ENCODE measurements around the gene EPHA5.
"Not testable (repeated sequence)": the region's sequence is repeated elsewhere in the genome, so short reads cannot be mapped to it uniquely, and the experiment has no call there.

Gene EPHA5

GRCh38 chr4:65310586-65310985 lies 359.7 kb downstream of the EPHA5 start:
- no peak for ATAC-seq
- TF ChIP-seq TOX (CRISPR knock-in tag; IDR thresholded peaks at IDR 0.05; ENCODE audit: borderline replicate concordance) (no peak), ZNF8 (CRISPR knock-in tag; IDR thresholded peaks at IDR 0.05) (no peak), CSDC2 (CRISPR knock-in tag; IDR thresholded peaks at IDR 0.05) (no peak), ZFP3 (CRISPR knock-in tag; IDR thresholded peaks at IDR 0.05) (no peak), PPARA (CRISPR knock-in tag; IDR thresholded peaks at IDR 0.05; ENCODE audit: borderline replicate concordance) (no peak), RARB (CRISPR knock-in tag; IDR thresholded peaks at IDR 0.05) (no peak), OSR1 (CRISPR knock-in tag; IDR thresholded peaks at IDR 0.05) (no peak), CSRNP3 (CRISPR knock-in tag; IDR thresholded peaks at IDR 0.05) (no peak), GLIS3 (CRISPR knock-in tag; IDR thresholded peaks at IDR 0.05) (no peak), SNAI2 (CRISPR knock-in tag; IDR thresholded peaks at IDR 0.05) (no peak), ISL1 (CRISPR knock-in tag; IDR thresholded peaks at IDR 0.05) (no peak), CREB5 (CRISPR knock-in tag; IDR thresholded peaks at IDR 0.05; ENCODE audit: low read depth) (no peak), ZFP30 (CRISPR knock-in tag; IDR thresholded peaks at IDR 0.05) (no peak), ARNTL (CRISPR knock-in tag; IDR thresholded peaks at IDR 0.05; ENCODE audit: borderline replicate concordance, low read depth) (no peak)
- TF ChIP-seq, protein P1, sequence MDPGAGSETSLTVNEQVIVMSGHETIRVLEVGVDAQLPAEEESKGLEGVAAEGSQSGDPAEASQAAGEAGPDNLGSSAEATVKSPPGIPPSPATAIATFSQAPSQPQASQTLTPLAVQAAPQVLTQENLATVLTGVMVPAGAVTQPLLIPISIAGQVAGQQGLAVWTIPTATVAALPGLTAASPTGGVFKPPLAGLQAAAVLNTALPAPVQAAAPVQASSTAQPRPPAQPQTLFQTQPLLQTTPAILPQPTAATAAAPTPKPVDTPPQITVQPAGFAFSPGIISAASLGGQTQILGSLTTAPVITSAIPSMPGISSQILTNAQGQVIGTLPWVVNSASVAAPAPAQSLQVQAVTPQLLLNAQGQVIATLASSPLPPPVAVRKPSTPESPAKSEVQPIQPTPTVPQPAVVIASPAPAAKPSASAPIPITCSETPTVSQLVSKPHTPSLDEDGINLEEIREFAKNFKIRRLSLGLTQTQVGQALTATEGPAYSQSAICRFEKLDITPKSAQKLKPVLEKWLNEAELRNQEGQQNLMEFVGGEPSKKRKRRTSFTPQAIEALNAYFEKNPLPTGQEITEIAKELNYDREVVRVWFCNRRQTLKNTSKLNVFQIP (CRISPR knock-in tag; IDR thresholded peaks at IDR 0.05; ENCODE audit: borderline replicate concordance, low read depth): no peak
- TF ChIP-seq, protein P2, sequence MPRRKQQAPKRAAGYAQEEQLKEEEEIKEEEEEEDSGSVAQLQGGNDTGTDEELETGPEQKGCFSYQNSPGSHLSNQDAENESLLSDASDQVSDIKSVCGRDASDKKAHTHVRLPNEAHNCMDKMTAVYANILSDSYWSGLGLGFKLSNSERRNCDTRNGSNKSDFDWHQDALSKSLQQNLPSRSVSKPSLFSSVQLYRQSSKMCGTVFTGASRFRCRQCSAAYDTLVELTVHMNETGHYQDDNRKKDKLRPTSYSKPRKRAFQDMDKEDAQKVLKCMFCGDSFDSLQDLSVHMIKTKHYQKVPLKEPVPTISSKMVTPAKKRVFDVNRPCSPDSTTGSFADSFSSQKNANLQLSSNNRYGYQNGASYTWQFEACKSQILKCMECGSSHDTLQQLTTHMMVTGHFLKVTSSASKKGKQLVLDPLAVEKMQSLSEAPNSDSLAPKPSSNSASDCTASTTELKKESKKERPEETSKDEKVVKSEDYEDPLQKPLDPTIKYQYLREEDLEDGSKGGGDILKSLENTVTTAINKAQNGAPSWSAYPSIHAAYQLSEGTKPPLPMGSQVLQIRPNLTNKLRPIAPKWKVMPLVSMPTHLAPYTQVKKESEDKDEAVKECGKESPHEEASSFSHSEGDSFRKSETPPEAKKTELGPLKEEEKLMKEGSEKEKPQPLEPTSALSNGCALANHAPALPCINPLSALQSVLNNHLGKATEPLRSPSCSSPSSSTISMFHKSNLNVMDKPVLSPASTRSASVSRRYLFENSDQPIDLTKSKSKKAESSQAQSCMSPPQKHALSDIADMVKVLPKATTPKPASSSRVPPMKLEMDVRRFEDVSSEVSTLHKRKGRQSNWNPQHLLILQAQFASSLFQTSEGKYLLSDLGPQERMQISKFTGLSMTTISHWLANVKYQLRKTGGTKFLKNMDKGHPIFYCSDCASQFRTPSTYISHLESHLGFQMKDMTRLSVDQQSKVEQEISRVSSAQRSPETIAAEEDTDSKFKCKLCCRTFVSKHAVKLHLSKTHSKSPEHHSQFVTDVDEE (CRISPR knock-in tag; IDR thresholded peaks at IDR 0.05): no peak

- ATAC-seq: not testable (repeated sequence)
These were observed 361.7 kb downstream of the EPHA5 start for GRCh38 chr4:65308626-65309025.

- ATAC-seq: no peak
- TF ChIP-seq GLIS3 (CRISPR knock-in tag; IDR thresholded peaks at IDR 0.05) (no peak), TOX (CRISPR knock-in tag; IDR thresholded peaks at IDR 0.05; ENCODE audit: borderline replicate concordance) (no peak), ZFP3 (CRISPR knock-in tag; IDR thresholded peaks at IDR 0.05) (no peak), CREB5 (CRISPR knock-in tag; IDR thresholded peaks at IDR 0.05; ENCODE audit: low read depth) (no peak), ZFP30 (CRISPR knock-in tag; IDR thresholded peaks at IDR 0.05) (no peak), ARNTL (CRISPR knock-in tag; IDR thresholded peaks at IDR 0.05; ENCODE audit: borderline replicate concordance, low read depth) (no peak), CSRNP3 (CRISPR knock-in tag; IDR thresholded peaks at IDR 0.05) (no peak)
- TF ChIP-seq, protein P1 (CRISPR knock-in tag; IDR thresholded peaks at IDR 0.05; ENCODE audit: borderline replicate concordance, low read depth): no peak
- TF ChIP-seq, protein P3, sequence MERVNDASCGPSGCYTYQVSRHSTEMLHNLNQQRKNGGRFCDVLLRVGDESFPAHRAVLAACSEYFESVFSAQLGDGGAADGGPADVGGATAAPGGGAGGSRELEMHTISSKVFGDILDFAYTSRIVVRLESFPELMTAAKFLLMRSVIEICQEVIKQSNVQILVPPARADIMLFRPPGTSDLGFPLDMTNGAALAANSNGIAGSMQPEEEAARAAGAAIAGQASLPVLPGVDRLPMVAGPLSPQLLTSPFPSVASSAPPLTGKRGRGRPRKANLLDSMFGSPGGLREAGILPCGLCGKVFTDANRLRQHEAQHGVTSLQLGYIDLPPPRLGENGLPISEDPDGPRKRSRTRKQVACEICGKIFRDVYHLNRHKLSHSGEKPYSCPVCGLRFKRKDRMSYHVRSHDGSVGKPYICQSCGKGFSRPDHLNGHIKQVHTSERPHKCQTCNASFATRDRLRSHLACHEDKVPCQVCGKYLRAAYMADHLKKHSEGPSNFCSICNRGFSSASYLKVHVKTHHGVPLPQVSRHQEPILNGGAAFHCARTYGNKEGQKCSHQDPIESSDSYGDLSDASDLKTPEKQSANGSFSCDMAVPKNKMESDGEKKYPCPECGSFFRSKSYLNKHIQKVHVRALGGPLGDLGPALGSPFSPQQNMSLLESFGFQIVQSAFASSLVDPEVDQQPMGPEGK (CRISPR knock-in tag; IDR thresholded peaks at IDR 0.05; ENCODE audit: borderline replicate concordance): no peak
These were observed 368.1 kb downstream of the EPHA5 start for GRCh38 chr4:65302145-65302544.

Measured in SK-N-SH treated with all-trans-retinoic acid at 6 μM for 48 hours (cell line).